ELF-1 (cell line): ENCODE data around the gene LEAP2.

ENCODE experiments used
- DNase-seq: peaks from one replicate; pipeline ENCODE4 v3.0.0-alpha.2; 2016; ENCODE audit warnings: low read depth, low spot score

LEAP2 gene

DNA sequence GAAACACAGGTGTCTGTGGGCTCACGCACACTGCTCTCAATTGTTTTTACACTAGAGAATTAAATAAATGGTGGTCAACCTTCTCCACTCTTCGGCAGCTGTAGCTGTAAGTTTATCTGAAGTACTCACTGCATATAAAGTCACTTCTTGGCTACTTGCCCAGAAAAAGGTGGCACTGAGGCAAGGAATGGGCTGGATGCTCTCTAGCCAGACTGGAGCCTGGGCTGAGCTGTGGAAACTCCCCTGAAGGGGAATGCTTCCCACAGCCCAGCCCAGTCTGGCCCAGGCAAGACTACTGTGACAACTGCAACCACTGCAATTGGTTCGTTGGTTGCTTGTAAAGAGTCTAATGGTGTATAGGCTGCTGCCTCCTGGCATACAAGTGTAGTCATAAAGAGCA, 4.5 kb downstream of the LEAP2 start:
- no peak for DNase-seq

DNA sequence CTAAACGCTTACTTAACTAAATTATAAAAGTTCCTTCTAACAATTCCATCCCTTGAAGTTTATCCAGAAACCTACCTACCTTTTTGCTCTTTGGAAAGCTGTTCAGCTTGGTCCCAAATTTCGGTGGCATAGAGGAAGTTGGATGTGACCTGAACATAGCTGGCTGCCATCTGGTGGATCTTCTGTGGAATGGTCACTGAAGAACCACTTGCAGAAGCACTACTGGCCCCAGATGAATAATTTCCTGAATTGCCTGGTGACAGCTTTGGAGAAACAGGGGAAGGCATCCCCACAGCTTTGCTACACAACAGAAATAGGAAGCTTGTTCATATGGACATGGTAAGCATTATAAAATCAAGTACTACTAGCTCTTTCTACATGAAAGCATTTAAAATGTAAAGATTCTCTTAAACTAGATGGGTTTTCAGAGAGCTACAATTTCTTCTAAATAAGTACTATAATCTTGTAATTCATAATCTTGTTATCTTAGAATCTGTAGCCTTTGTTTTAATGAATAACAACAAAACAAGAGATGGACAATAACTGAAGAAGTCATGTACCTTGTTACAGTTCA, 9.9 kb downstream of the LEAP2 start:
- peak; percentile 45 for DNase-seq

GRCh38 chr5:132884548-132884947, 11.1 kb downstream of the LEAP2 start:
- DNase-seq = no peak

DNA sequence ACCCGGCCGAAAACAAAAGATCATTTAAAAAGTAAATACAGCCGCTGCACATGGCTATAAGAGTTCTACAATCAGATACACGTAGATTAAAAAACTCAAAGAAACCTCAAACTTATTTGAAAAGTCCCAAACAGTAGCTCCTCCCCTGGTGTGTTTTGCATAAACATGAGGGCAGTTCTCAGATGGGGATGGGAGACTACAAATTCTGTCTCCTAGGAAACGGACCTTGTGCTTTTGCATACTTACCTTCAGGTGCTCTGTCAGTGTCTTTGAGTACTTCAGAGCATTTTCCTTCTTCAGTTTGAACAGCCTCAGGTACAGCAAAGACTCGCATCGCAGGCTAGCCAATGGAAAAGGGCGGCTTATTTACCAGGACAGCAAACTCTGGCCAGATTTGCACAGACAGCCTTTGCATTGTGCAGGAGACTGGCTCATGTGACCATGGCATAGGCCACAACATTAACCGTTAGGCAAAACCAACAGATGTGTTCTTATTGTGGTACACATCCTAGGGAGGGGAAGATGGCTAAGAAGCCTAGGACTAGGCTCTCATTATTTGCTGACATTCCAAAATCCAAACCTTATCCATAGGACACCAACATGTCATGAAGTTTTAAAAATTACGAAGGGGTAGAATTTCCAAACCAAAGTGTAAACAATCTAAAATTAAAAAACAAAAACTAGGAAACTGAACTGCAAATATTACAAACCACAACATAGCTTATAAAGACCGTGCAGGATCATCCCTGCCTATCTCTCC, 12.8 kb downstream of the LEAP2 start:
- DNase-seq = no peak

- no peak for DNase-seq
Measured at GRCh38 chr5:132887283-132887682, 13.8 kb downstream of the LEAP2 start.

DNA sequence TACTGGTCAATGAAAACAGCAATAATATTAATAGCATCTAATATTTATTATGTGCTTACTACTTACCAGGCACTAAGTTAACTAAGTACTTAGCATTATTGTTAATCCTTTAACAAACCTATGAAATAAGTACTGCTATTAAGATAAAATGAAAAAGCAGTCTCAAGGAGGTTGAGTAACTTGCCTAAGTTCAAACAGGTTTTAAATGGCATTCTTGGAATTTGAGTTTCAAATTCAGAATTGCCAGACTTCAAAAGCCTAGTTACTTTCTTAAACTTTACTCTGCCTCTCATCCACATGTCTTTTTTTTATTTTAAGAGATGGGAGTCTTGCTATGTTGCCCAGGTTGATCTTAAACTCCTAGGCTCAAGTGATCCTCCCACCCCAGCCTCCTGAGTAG, 16.0 kb downstream of the LEAP2 start:
- DNase-seq = no peak

DNA sequence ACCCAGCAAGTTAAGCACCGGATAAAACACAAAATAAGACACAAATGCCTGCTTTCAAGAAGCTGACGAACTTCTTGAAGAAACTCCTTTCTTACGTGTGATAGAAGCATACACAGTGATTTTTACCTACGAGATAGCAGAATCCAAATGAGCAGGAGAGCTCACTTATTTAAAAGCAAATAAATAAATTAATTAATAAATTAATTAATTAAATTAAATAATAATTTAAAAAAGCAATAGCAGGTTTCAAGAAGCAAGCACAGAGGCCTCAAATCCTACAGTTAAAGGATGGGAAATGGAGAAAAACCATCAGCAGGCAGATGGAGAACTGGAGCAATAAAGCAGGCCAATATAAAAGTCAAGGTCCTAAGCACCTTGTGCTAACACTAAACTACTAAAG, 17.3 kb downstream of the LEAP2 start:
- DNase-seq = no peak

GRCh38 chr5:132895719-132896305, 22.3 kb downstream of the LEAP2 start:
- no peak for DNase-seq

GRCh38 chr5:132896685-132897084, 23.2 kb downstream of the LEAP2 start:
- DNase-seq = no peak

GRCh38 chr5:132898094-132898493, 24.6 kb downstream of the LEAP2 start:
- no peak for DNase-seq

GRCh38 chr5:132901036-132901435, 27.6 kb downstream of the LEAP2 start:
- DNase-seq = no peak

DNA sequence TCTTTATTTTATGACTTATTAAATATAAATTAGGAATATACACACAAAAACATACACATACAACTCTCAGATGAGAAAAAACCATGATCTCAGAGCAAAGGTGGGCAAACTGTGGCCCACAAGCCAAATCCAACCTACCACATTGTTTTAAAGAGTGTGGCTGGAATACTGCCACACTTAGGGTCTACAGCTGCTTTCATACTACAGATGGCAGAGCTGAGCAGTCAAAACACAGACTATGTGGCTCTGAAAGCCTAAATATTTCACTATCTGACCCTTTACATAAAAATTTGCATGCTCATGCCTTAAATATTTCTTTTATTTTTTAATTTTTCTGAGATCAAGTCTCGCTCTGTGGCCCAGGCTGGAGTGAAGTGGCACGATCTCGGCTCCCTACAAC, 28.3 kb downstream of the LEAP2 start:
- DNase-seq = no peak

- no peak for DNase-seq
Measured at GRCh38 chr5:132905938-132906337, 32.5 kb downstream of the LEAP2 start.

DNA sequence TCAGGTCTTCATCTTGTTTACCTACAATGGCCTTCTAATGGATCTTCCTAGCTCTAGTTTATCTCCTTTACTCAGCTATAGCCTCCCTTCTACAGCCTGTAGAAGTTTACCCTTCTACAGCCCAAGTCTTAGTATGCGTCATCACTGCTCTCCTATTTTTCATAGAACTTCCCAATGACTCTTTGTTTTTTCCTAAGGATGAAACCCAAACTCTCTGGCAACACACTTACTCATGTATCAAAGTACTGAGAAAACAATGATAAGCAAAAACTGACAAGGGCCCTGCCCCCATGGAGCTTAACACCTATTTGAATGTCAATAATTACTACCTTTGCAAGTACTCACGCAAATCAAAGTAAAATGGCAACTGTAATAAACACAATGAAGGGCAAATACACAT, 33.7 kb downstream of the LEAP2 start:
- DNase-seq = no peak

DNA sequence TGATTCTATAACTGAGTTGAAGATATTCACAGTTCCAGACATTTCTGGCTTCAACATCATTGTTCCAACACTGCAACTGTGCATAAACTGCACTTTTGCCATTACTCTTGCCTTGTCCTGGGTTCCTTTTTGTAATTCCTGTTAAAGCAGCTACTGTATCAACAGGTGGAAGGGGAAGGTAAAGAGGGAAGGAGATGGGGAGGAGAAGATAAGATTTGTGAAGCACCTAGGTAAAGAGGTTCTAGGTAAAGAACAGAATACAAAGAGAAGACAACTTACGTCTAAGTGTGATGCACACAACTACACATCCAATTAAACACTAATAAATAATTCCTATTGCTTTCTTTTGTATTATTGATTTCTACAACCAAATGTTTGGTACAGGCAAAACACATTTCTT, 36.2 kb downstream of the LEAP2 start:
- DNase-seq = no peak

GRCh38 chr5:132915681-132916080, 42.2 kb downstream of the LEAP2 start:
- DNase-seq = no peak

DNA sequence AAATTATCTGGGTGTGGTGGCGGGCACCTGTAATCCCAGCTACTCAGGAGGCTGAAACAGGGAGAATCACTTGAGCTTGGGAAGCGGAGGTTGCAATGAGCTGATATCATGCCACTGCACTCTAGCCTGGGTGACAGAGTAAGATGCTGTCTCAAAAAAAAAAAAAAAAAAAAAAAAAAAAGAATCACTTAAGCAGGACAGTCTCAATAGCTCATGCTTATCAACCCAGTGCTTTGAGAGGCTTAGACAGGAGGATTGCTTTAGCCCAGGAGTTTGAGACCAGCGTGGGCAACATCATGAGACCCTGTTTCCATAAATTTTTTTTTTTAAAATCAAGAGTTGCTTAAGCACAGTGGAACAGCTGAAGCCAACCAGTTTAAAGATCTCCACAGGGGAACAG, 42.6 kb downstream of the LEAP2 start:
- no peak for DNase-seq
